K562 (cell line): Measurements from ENCODE around the gene ACADM. TPM values are rescaled to one million over a fixed set of nuclear protein-coding genes. Genes with fewer than 3 reads are reported as not detected.
A peak's percentile ranks its signal among the peaks of the same experiment; 100 is the strongest.

Experiments
- C11orf30 ChIP-seq: fragments of 450-650 bp; IDR thresholded peaks from 2 replicates; pipeline ENCODE4 v1.6.1; 2016; ENCODE audit warnings: low read depth, mild to moderate bottlenecking
- CBX3 ChIP-seq, 2 experiments: IDR thresholded peaks; 1 replicate in 1 of 2; 2 replicates in 1 of 2; pipeline ENCODE4 v1.6.1; 2012; ENCODE audit warnings: inconsistent platforms in 2 of 2, low read length in 2 of 2, borderline replicate concordance in 1 of 2, control low read depth in 1 of 2
- DIDO1 ChIP-seq: fragments of 450-650 bp; IDR thresholded peaks from 2 replicates; pipeline ENCODE4 v1.6.1; 2016; ENCODE audit warnings: low read depth, missing biosample characterization, missing genetic modification characterization
- DPF2 ChIP-seq: fragments of 450-650 bp; IDR thresholded peaks from 2 replicates; pipeline ENCODE4 v1.6.1; 2016
- GATAD2B ChIP-seq: fragments of 450-650 bp; IDR thresholded peaks from 2 replicates; pipeline ENCODE4 v1.6.1; 2017; ENCODE audit warnings: mild to moderate bottlenecking, borderline replicate concordance
- HDGF ChIP-seq: fragments of 450-650 bp; IDR thresholded peaks from 2 replicates; pipeline ENCODE4 v1.6.1; 2016
- HMG20B ChIP-seq: fragments of 250-450 bp; sonication (Bioruptor Pico); IDR thresholded peaks from 2 replicates; pipeline ENCODE4 v1.5.0; 2021; ENCODE audit warnings: mild to moderate bottlenecking
- HSF4 ChIP-seq: fragments of 250-450 bp; sonication (Bioruptor Pico); IDR thresholded peaks from 2 replicates; pipeline ENCODE4 v2.1.2; 2022; ENCODE audit warnings: mild to moderate bottlenecking, moderate library complexity, borderline replicate concordance
- LARP7 ChIP-seq: fragments of 450-650 bp; IDR thresholded peaks from 2 replicates; pipeline ENCODE4 v1.6.1; 2016
- MLLT1 ChIP-seq, 2 experiments: fragments of 450-650 bp; IDR thresholded peaks; 2 replicates each; pipeline ENCODE4 v1.6.1; 2016
- MTA1 ChIP-seq: fragments of 450-650 bp; IDR thresholded peaks from 2 replicates; pipeline ENCODE4 v1.6.1; 2017; ENCODE audit warnings: borderline replicate concordance
- MXI1 ChIP-seq: IDR thresholded peaks from 2 replicates; pipeline ENCODE4 v1.6.1; 2011; ENCODE audit warnings: low read depth, mild to moderate bottlenecking, improper control_type of control experiment, low read length
- NFE2L1 ChIP-seq: fragments of 450-650 bp; IDR thresholded peaks from 2 replicates; pipeline ENCODE4 v1.6.1; 2016; ENCODE audit warnings: missing genetic modification characterization, low read depth, mild to moderate bottlenecking, missing compliant biosample characterization, moderate library complexity, borderline replicate concordance
- NONO ChIP-seq, 2 experiments: fragments of 200-400 bp in 1 of 2; fragments of 450-650 bp in 1 of 2; formaldehyde crosslinking in 1 of 2; IDR thresholded peaks; 2 replicates each; pipeline ENCODE4 v1.6.1; 2017; ENCODE audit warnings: low read depth in 2 of 2, mild to moderate bottlenecking in 2 of 2, moderate library complexity in 2 of 2, low read length in 1 of 2
- PHB2 ChIP-seq: fragments of 450-650 bp; IDR thresholded peaks from 2 replicates; pipeline ENCODE4 v1.6.1; 2017; ENCODE audit warnings: low read depth
- RBM22 ChIP-seq: fragments of 200-400 bp; formaldehyde crosslinking; IDR thresholded peaks from 2 replicates; pipeline ENCODE4 v1.6.1; 2018; ENCODE audit warnings: low read length, low read depth; ENCODE audit not compliant: poor library complexity, severe bottlenecking
- RHOXF2B ChIP-seq: fragments of 250-450 bp; sonication (Bioruptor Pico); conservative IDR thresholded peaks from 2 replicates; pipeline ENCODE4 v1.5.1; 2021
- TAL1 ChIP-seq: fragments of 450-650 bp; IDR thresholded peaks from 2 replicates; pipeline ENCODE4 v1.6.1; 2016; ENCODE audit warnings: mild to moderate bottlenecking
- TGIF2 ChIP-seq: sonication (generic); formaldehyde crosslinking; IDR thresholded peaks from 2 replicates; pipeline ENCODE4 v1.8.1; 2022; ENCODE audit warnings: mild to moderate bottlenecking, missing genetic modification reagents, moderate library complexity
- ZBTB1 ChIP-seq: sonication (generic); formaldehyde crosslinking; IDR thresholded peaks from 2 replicates; pipeline ENCODE4 v1.8.1; 2023; ENCODE audit warnings: missing genetic modification reagents, low read depth, mild to moderate bottlenecking, borderline replicate concordance
- ZNF311 ChIP-seq: fragments of 250-450 bp; sonication (Bioruptor Pico); IDR thresholded peaks from 2 replicates; pipeline ENCODE4 v1.4.0; 2020; ENCODE audit warnings: mild to moderate bottlenecking, moderate library complexity
- ZNF695 ChIP-seq: fragments of 450-650 bp; formaldehyde crosslinking; IDR thresholded peaks from 2 replicates; pipeline ENCODE4 v1.4.0; 2020; ENCODE audit warnings: mild to moderate bottlenecking, moderate library complexity
- ZNF780A ChIP-seq: fragments of 250-450 bp; sonication (Bioruptor Pico); IDR thresholded peaks from 2 replicates; pipeline ENCODE4 v1.5.0; 2021; ENCODE audit warnings: mild to moderate bottlenecking
- polyA plus RNA-seq, 8 experiments: library from polyadenylated mRNA; depleted of rRNA in 4 of 8; stranded (reverse) in 5 of 8; unstranded in 3 of 8; fragments of >200 nt; fragmentation: Nextera tagmentation in 2 of 8; fragmentation: Illumina TruSeq in 1 of 8; extraction: Ambion mirVana in 2 of 8; extraction: Trizol in 1 of 8; gene quantifications; 2 replicates each; pipeline versions ENCODE4 v1.2.1 to v1.2.3, GENCODE V29; 2011 to 2014; ENCODE audit warnings: inconsistent platforms in 1 of 8, missing spikeins in 1 of 8
- total RNA-seq, 7 experiments: library from RNA; depleted of rRNA in 6 of 7; stranded (reverse); fragments of >200 nt in 6 of 7; fragmentation: Illumina TruSeq in 2 of 7; extraction: Trizol in 2 of 7; gene quantifications; 2 replicates each; pipeline versions ENCODE4 v1.2.1 to v1.2.3, GENCODE V29; 2011 to 2021; ENCODE audit warnings: low replicate concordance in 1 of 7
- TF ChIP-seq, protein P1 (sequence below): fragments of 450-650 bp; IDR thresholded peaks from 2 replicates; pipeline ENCODE4 v1.7.0; 2016; ENCODE audit warnings: borderline replicate concordance
- TF ChIP-seq, protein P2 (sequence below): IDR thresholded peaks from 2 replicates; pipeline ENCODE4 v1.6.1; 2014; ENCODE audit warnings: antibody characterized with exemption
- TF ChIP-seq, protein P3 (sequence below): fragments of 450-650 bp; IDR thresholded peaks from 2 replicates; pipeline ENCODE4 v1.6.1; 2017; ENCODE audit warnings: antibody characterized with exemption

Gene ACADM
- total and polyA plus RNA-seq, 9 of the 15 experiments (the other 6 are each of a cell fraction or from before 2014, with no cell fraction given) = 82.5 to 156 (median 123) TPM

- TF ChIP-seq CBX3 (IDR thresholded peaks at IDR 0.05; ENCODE audit: borderline replicate concordance in 1 of 2, low read length in 2 of 2) (no peak), DPF2 (peak; percentile 54; the same call in 1 of the 2 replicates), NFE2L1 (no peak), ZNF311 (CRISPR knock-in tag) (no peak), MLLT1 (IDR thresholded peaks at IDR 0.05) (no peak), ZNF695 (CRISPR knock-in tag) (no peak), HSF4 (CRISPR knock-in tag) (no peak), C11orf30 (no peak), MTA1 (no peak), GATAD2B (no peak), TAL1 (peak; percentile 37; the same call in 1 of the 2 replicates), HDGF (no peak), LARP7 (no peak), RBM22 (no peak), NONO (IDR thresholded peaks at IDR 0.05; ENCODE audit: low read depth in 2 of 2, low read length in 1 of 2) (no peak), RHOXF2B (CRISPR knock-in tag) (no peak), HMG20B (CRISPR knock-in tag) (no peak), MXI1 (no peak), ZNF780A (no peak), PHB2 (no peak), DIDO1 (tag) (no peak), TGIF2 (CRISPR knock-in tag) (no peak), ZBTB1 (CRISPR knock-in tag) (no peak)
- TF ChIP-seq, protein P1, sequence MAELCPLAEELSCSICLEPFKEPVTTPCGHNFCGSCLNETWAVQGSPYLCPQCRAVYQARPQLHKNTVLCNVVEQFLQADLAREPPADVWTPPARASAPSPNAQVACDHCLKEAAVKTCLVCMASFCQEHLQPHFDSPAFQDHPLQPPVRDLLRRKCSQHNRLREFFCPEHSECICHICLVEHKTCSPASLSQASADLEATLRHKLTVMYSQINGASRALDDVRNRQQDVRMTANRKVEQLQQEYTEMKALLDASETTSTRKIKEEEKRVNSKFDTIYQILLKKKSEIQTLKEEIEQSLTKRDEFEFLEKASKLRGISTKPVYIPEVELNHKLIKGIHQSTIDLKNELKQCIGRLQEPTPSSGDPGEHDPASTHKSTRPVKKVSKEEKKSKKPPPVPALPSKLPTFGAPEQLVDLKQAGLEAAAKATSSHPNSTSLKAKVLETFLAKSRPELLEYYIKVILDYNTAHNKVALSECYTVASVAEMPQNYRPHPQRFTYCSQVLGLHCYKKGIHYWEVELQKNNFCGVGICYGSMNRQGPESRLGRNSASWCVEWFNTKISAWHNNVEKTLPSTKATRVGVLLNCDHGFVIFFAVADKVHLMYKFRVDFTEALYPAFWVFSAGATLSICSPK = no peak
- TF ChIP-seq, protein P2, sequence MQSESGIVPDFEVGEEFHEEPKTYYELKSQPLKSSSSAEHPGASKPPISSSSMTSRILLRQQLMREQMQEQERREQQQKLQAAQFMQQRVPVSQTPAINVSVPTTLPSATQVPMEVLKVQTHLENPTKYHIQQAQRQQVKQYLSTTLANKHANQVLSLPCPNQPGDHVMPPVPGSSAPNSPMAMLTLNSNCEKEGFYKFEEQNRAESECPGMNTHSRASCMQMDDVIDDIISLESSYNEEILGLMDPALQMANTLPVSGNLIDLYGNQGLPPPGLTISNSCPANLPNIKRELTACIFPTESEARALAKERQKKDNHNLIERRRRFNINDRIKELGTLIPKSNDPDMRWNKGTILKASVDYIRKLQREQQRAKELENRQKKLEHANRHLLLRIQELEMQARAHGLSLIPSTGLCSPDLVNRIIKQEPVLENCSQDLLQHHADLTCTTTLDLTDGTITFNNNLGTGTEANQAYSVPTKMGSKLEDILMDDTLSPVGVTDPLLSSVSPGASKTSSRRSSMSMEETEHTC = no peak
- TF ChIP-seq, protein P3, sequence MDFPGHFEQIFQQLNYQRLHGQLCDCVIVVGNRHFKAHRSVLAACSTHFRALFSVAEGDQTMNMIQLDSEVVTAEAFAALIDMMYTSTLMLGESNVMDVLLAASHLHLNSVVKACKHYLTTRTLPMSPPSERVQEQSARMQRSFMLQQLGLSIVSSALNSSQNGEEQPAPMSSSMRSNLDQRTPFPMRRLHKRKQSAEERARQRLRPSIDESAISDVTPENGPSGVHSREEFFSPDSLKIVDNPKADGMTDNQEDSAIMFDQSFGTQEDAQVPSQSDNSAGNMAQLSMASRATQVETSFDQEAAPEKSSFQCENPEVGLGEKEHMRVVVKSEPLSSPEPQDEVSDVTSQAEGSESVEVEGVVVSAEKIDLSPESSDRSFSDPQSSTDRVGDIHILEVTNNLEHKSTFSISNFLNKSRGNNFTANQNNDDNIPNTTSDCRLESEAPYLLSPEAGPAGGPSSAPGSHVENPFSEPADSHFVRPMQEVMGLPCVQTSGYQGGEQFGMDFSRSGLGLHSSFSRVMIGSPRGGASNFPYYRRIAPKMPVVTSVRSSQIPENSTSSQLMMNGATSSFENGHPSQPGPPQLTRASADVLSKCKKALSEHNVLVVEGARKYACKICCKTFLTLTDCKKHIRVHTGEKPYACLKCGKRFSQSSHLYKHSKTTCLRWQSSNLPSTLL = peak; percentile 94
These were observed 34.0 kb upstream of the ACADM start (continued) for GRCh38 chr1:75690547-75690946.
